ENCODE results near the gene BCL3. TPM values are rescaled to one million over a fixed set of nuclear protein-coding genes. Genes with fewer than 3 reads are reported as not detected.

BCL3 gene
- polyA plus RNA-seq, 1 of the 3 experiments (the other 2 are of a cell fraction): 19.2 TPM

DNA sequence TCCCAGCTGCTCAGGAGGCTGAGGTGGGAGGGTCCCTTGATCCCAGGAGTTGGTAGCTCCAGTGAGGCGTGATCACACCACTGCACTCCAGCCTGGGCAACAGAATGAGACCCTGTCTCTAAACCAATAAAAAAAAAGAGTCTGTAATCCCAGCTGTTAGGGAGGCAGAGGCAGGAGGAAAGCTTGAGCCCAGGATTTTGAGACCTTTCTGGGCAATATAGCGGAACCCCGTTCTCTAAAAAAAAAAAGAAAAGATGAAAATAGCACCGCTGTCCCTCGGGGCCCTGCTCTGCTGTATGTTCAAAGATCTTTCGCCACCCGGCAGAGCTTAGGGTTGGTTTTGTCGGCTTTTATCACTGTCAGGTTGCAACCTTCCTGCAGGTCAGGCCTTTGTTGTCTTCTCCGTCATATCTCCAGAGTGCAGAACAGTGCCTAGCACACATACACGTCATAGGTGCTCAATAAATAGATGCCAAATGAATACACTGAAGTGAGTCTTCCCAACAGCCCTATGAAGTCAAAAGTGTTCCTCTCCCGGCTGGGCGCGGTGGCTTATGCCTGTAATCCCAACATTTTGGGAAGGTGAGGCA, 47.0 kb downstream of the BCL3 start:
- H3K9ac ChIP-seq: no peak overlapping the region
- no peak overlapping the region for H2AFZ ChIP-seq (ENCODE audit: low read depth)
- CTCF ChIA-PET: interaction anchor here (0.9 to 4.8 kb wide), 9 partner anchors 9 to 106 kb away, joined by 3 to 22 read pairs (median 6); partner anchors contain the start of gene NECTIN2
- H3K4me1 ChIP-seq (ENCODE audit: control insufficient read depth in 1 of 2, insufficient read depth in 2 of 2, low read depth in 1 of 2, low read length in 1 of 2): no peaks in the 10 kb centered on the region; a peak in 1 of 4 replicates
- H3K4me2 ChIP-seq: no peak overlapping the region
- no peaks in the 10 kb centered on the region for H3K36me3 ChIP-seq (replicated peaks in 1 of 2; ENCODE audit: control insufficient read depth in 1 of 2, insufficient read depth in 2 of 2, low read length in 1 of 2)
- no peak overlapping the region for H3K4me3 ChIP-seq (ENCODE audit: low read depth in 2 of 2, low read length in 1 of 2)
- H4K20me1 ChIP-seq (ENCODE audit: insufficient read depth): no peaks in the 10 kb centered on the region
- POLR2A ChIA-PET: no interaction called here
- H3F3A ChIP-seq (replicated peaks; ENCODE audit: insufficient read depth): no peaks in the 10 kb centered on the region
- TF ChIP-seq RAD21 (IDR thresholded peaks at IDR 0.05; ENCODE audit: low read length) (no peak), TCF12 (IDR thresholded peaks at IDR 0.05) (no peak), TAF1 (IDR thresholded peaks at IDR 0.05; ENCODE audit: borderline replicate concordance, low read depth, low read length) (no peak), SIN3A (IDR thresholded peaks at IDR 0.05; ENCODE audit: borderline replicate concordance, low read depth, low read length) (no peak), GABPA (IDR thresholded peaks at IDR 0.05; ENCODE audit: low read depth) (no peak), NFIC (IDR thresholded peaks at IDR 0.05; ENCODE audit: borderline replicate concordance) (no peak), EP300 (IDR thresholded peaks at IDR 0.05; ENCODE audit: borderline replicate concordance in 1 of 2, low read depth in 1 of 2, low read length in 1 of 2) (no peak), FOSL2 (IDR thresholded peaks at IDR 0.05; ENCODE audit: borderline replicate concordance, low read depth) (no peak), FOXM1 (IDR thresholded peaks at IDR 0.05; ENCODE audit: low read depth) (no peak), JUND (IDR thresholded peaks at IDR 0.05) (no peak), ELF1 (IDR thresholded peaks at IDR 0.05) (no peak), GATA2 (CRISPR knock-in tag; IDR thresholded peaks at IDR 0.05) (no peak), SMC3 (IDR thresholded peaks at IDR 0.05; ENCODE audit: low read depth, low read length) (no peak), YY1 (IDR thresholded peaks at IDR 0.05; ENCODE audit: low read depth) (no peak), MEF2A (IDR thresholded peaks at IDR 0.05; ENCODE audit: borderline replicate concordance, low read depth) (no peak), EZH2phosphoT487 (IDR thresholded peaks at IDR 0.05; ENCODE audit: borderline replicate concordance, low read depth) (no peak), RFX5 (IDR thresholded peaks at IDR 0.05; ENCODE audit: low read length) (no peak)
- TF ChIP-seq, protein P1, sequence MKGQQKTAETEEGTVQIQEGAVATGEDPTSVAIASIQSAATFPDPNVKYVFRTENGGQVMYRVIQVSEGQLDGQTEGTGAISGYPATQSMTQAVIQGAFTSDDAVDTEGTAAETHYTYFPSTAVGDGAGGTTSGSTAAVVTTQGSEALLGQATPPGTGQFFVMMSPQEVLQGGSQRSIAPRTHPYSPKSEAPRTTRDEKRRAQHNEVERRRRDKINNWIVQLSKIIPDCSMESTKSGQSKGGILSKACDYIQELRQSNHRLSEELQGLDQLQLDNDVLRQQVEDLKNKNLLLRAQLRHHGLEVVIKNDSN (IDR thresholded peaks at IDR 0.05; ENCODE audit: borderline replicate concordance, low read depth): no peak
- TF ChIP-seq, protein P2, sequence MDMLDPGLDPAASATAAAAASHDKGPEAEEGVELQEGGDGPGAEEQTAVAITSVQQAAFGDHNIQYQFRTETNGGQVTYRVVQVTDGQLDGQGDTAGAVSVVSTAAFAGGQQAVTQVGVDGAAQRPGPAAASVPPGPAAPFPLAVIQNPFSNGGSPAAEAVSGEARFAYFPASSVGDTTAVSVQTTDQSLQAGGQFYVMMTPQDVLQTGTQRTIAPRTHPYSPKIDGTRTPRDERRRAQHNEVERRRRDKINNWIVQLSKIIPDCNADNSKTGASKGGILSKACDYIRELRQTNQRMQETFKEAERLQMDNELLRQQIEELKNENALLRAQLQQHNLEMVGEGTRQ (IDR thresholded peaks at IDR 0.05; ENCODE audit: borderline replicate concordance, low read depth, low read length): no peak
- TF ChIP-seq, protein P3, sequence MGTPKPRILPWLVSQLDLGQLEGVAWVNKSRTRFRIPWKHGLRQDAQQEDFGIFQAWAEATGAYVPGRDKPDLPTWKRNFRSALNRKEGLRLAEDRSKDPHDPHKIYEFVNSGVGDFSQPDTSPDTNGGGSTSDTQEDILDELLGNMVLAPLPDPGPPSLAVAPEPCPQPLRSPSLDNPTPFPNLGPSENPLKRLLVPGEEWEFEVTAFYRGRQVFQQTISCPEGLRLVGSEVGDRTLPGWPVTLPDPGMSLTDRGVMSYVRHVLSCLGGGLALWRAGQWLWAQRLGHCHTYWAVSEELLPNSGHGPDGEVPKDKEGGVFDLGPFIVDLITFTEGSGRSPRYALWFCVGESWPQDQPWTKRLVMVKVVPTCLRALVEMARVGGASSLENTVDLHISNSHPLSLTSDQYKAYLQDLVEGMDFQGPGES (IDR thresholded peaks at IDR 0.05; ENCODE audit: low read depth, low read length): no peak
- H3K27ac ChIP-seq (ENCODE audit: low read depth in 2 of 2, low read length in 1 of 2): no peak overlapping the region
- no peaks in the 10 kb centered on the region for H3K27me3 ChIP-seq (ENCODE audit: insufficient read depth)
- H3K9me3 ChIP-seq: no peaks in the 10 kb centered on the region
- H3K9me2 ChIP-seq: no peaks in the 10 kb centered on the region
- DNase-seq: no peak
- no peaks in the 10 kb centered on the region for H3K79me2 ChIP-seq (ENCODE audit: insufficient read depth)
- WGBS (ENCODE audit: low lambda C conversion rate): 83% methylated on average over 13 of the region's 13 CpGs

All from SK-N-SH (cell line).